ENCODE results near the gene IRF5. TPM values are rescaled to one million over a fixed set of nuclear protein-coding genes. Genes with fewer than 3 reads are reported as not detected.

Gene IRF5
- total RNA-seq, 1 donor = under 0.01 TPM

GRCh38 chr7:128890306-128891109 is 47.2 kb upstream of the IRF5 start:
- Histone ChIP-seq H3K27ac (ENCODE audit: low read depth, low read length) (no peak overlapping the region), H3K27me3 (ENCODE audit: insufficient read depth, low read length) (peaks cover 17% of the 10 kb centered on the region), H3K9me3 (ENCODE audit: low read depth, low read length) (no peaks in the 10 kb centered on the region), H3K4me3 (ENCODE audit: insufficient read depth, low read length) (peak overlapping the region; percentile 22), H3K36me3 (ENCODE audit: insufficient read depth, low read length) (no peaks in the 10 kb centered on the region), H2AFZ (ENCODE audit: low read length) (no peak overlapping the region), H4K20me1 (ENCODE audit: insufficient read depth, low read length) (no peaks in the 10 kb centered on the region), H3K4me2 (ENCODE audit: insufficient read depth, low read length) (no peak overlapping the region), H3K79me2 (ENCODE audit: insufficient read depth, low read length) (no peaks in the 10 kb centered on the region), H3K4me1 (ENCODE audit: insufficient read depth, low read length) (no peaks in the 10 kb centered on the region)
- no peak for TF ChIP-seq CTCF (IDR thresholded peaks at IDR 0.05; ENCODE audit: extremely low read depth, low read depth, low read length)
- peak; percentile 83 for DNase-seq (ENCODE audit: insufficient read length, low spot score, missing footprints)

- no peak overlapping the region for H3K27ac ChIP-seq (ENCODE audit: low read depth, low read length)
- peak; percentile 67 for DNase-seq (ENCODE audit: insufficient read length, low spot score, missing footprints)
- no peak for TF ChIP-seq CTCF (IDR thresholded peaks at IDR 0.05; ENCODE audit: extremely low read depth, low read depth, low read length)
- H3K36me3 ChIP-seq (ENCODE audit: insufficient read depth, low read length) = no peaks in the 10 kb centered on the region
- no peak overlapping the region for H3K4me2 ChIP-seq (ENCODE audit: insufficient read depth, low read length)
- no peaks in the 10 kb centered on the region for H3K4me1 ChIP-seq (ENCODE audit: insufficient read depth, low read length)
- H3K27me3 ChIP-seq (ENCODE audit: insufficient read depth, low read length) = peaks cover 17% of the 10 kb centered on the region
- no peak overlapping the region for H2AFZ ChIP-seq (ENCODE audit: low read length)
- H3K4me3 ChIP-seq (ENCODE audit: insufficient read depth, low read length) = peak overlapping the region; percentile 22
- no peaks in the 10 kb centered on the region for H4K20me1 ChIP-seq (ENCODE audit: insufficient read depth, low read length)
- no peaks in the 10 kb centered on the region for H3K9me3 ChIP-seq (ENCODE audit: low read depth, low read length)
- H3K79me2 ChIP-seq (ENCODE audit: insufficient read depth, low read length) = no peaks in the 10 kb centered on the region
These were observed 46.4 kb upstream of the IRF5 start for GRCh38 chr7:128891110-128891941.

GRCh38 chr7:128891942-128892269 is 45.8 kb upstream of the IRF5 start:
- H3K79me2 ChIP-seq (ENCODE audit: insufficient read depth, low read length) = no peaks in the 10 kb centered on the region
- H3K4me3 ChIP-seq (ENCODE audit: insufficient read depth, low read length) = no peak overlapping the region
- H3K27ac ChIP-seq (ENCODE audit: low read depth, low read length) = no peak overlapping the region
- no peak overlapping the region for H2AFZ ChIP-seq (ENCODE audit: low read length)
- no peaks in the 10 kb centered on the region for H3K4me1 ChIP-seq (ENCODE audit: insufficient read depth, low read length)
- no peaks in the 10 kb centered on the region for H3K36me3 ChIP-seq (ENCODE audit: insufficient read depth, low read length)
- no peaks in the 10 kb centered on the region for H4K20me1 ChIP-seq (ENCODE audit: insufficient read depth, low read length)
- peaks cover 17% of the 10 kb centered on the region for H3K27me3 ChIP-seq (ENCODE audit: insufficient read depth, low read length)
- peak; percentile 18 for DNase-seq (ENCODE audit: insufficient read length, low spot score, missing footprints)
- H3K4me2 ChIP-seq (ENCODE audit: insufficient read depth, low read length) = no peak overlapping the region
- no peak for TF ChIP-seq CTCF (IDR thresholded peaks at IDR 0.05; ENCODE audit: extremely low read depth, low read depth, low read length)
- H3K9me3 ChIP-seq (ENCODE audit: low read depth, low read length) = no peaks in the 10 kb centered on the region
